GM18517 (cell line): ENCODE results near the gene MRPL18.
"Not testable (repeated sequence)": the region's sequence is repeated elsewhere in the genome, so short reads cannot be mapped to it uniquely, and the experiment has no call there.

Experiments
- ATAC-seq: cut with Tn5 transposase; IDR thresholded peaks from one replicate; pipeline ENCODE4 v1.9.1; 2021; ENCODE audit warnings: mild to moderate bottlenecking, moderate library complexity; ENCODE audit not compliant: unreplicated experiment

MRPL18 gene

DNA sequence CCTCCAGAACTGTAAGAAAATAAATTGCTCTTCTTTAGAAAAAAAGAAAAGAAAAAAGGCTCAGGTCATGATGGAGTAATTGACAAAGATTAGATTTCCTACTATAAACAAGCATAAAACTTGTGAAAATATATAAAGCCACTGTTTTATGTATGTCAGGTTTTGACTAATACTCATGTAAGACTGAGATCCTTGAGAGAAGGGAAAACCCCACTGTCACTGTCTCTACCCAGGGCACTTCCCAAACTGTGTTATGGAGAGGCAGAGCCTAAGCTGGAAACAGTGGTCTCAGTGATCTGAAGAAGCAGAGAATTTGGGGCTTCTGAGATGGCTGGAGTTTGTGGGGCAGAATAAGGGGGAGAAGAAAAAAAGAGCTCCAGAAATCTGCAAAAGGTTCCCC is 20.8 kb upstream of the MRPL18 start:
- no peak for ATAC-seq

DNA sequence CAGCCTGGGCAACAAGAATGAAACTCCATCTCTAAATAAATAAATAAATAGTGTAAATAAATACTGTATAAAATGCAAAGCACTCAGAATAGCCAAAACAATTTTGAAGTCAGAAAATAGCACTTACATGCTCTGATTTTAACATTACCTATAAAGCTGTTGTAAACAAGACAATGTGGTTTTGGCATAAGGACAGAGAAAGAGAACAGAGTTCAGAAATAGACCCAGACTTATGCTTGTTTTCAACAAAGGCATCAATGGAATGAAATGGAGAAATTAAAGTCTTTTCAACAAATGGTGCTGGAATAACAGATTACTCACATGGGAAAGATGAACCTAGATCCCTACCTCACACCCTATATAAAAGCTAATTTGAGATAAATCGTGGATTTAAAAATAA is 18.1 kb upstream of the MRPL18 start:
- ATAC-seq = no peak

GRCh38 chr6:159777240-159777904 is 12.9 kb upstream of the MRPL18 start:
- no peak for ATAC-seq

DNA sequence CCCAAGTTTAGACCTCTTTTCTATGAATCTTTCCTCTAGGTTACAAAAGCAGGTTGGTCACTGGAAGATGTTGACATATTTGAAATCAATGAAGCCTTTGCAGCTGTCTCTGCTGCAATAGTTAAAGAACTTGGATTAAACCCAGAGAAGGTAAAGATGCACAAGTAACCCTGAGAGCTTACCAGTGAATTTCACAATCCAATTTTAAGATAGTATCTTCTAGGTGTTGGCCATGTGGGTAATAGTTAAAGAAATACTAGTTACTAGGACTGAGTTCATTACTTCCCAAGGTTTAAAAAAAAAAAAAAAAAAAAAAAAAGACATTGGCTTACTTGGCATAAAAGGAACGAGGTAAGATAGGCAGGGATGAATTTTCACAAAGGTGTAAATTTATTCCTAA is 12.1 kb upstream of the MRPL18 start:
- ATAC-seq = no peak

GRCh38 chr6:159778542-159779103 is 11.6 kb upstream of the MRPL18 start:
- ATAC-seq = no peak

DNA sequence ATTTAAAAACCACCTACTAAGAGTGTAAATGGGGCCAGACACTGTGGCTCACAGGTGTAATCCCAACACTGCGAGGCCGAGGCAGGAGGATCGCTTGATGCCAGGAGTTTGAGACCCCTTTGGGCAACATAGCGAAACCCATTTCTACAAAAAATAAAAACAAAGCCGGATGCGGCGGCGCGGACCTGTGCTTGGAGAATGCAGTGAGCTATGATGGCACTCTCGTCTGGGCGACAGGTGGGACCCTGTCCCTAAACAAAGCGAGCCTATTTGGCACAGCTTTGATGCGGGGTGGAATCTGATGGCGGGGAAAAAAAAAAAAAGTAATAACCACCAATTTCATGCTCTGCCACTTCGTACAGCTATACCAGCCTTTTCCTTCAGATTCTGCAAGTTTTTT is 2.0 kb upstream of the MRPL18 start:
- no peak for ATAC-seq

- ATAC-seq = no peak
Measured at GRCh38 chr6:159788753-159789376, 1.4 kb upstream of the MRPL18 start.

DNA sequence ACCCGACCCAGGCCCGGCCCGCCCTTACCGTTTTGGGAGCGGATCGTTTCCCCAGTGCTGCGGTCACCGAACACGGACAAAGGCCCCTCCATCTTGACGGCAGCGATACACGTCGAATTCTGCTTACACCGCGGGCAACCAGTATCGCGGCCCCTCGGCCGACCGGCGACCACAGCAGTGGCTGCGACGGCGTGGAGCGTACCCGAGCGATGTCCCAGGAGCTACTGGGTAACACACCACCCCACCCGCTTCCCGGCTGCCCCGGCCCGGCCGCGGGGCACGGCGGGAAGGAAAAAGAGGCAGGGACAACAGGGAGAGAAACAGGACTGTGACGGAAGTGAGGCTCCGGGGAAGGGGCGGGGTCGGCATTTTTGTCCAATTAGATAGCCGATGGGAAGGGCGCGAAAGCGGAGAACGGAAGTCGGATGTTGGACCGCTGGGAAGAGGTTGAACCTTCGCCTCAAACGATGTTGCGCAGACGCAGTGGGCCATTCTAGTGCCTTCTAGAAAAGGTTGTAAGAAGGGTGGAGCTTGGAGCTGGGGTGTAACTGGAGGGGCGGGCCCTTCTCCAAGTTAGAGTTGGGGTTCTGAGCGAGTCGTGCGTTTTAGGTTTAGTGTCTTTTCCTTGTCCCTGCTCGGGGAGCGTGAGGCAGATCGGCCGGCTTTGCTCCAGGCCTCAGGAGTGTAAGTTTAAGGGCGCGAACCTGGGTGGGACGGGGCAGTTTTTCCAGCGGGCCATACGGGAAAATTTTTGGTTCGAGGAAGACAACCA is 704 bp upstream of the MRPL18 start, which contains the start of gene TCP1:
Gene TCP1 (minus strand): TSS at position 226 of the 772 bp plus-strand sequence. CDS start 134 bp downstream, at position 92.
- peak; percentile 79 for ATAC-seq

- ATAC-seq = no peak
Measured at GRCh38 chr6:159790956-159791598, 810 bp downstream of the MRPL18 start.

DNA sequence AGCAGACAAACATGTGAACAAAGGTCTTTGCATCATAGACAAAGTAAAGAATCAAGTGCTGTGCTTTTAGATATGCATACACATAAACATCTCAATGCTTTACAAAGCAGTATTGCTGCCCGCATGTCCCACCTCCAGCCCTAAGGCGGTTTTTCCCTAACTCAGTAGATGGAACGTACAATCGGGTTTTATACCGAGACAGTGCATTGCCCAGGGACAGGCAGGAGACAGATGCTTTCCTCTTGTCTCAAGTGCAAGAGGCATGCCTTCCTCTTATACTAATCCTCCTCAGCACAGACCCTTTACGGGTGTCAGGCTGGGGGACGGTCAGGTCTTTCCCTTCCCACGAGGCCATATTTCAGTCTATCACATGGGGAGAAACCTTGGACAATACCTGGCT is 4.7 kb downstream of the MRPL18 start:
- not testable (repeated sequence) for ATAC-seq

DNA sequence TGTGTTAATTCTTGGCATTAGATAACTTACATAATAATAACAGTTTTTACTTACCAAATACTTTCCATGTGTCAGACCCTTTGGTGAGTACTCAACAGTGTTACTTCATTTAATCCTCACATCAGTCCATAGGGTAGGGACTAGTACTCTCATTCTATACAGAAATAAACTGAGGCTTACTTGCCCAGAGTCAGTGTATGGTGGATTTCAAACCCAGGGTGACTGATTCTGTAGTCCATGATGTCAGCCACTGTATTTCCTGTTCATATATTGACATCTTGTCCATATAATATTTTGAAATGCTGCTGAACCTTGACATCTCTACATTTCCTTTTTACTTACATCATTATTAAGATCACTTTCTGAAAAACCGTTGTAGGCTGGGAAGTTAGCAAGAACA is 7.3 kb downstream of the MRPL18 start:
- no peak for ATAC-seq

- no peak for ATAC-seq
Measured at GRCh38 chr6:159800141-159800865, 10.0 kb downstream of the MRPL18 start, which contains the start of gene PNLDC1. PNLDC1 (plus strand) TSS chr6:159800276; CDS start chr6:159800308, 32 bp downstream.

DNA sequence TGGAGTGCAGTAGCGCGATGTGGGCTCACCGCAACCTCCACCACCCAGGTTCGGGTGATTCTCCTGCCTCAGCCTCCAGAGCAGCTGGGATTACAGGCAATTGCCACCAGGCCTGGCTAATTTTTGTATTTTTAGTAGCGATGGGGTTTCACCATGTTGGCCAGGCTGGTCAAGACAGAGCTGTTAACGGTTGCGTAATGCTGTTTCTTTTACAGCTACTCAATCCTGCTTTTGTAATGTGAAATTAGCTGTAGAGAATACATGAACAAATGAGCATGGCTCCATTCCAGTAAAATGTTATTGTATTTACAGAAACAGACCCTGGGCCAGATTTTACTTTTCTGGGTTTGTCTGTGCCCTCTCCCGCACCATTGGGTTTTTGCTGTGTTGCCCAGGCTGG is 11.7 kb downstream of the MRPL18 start:
- ATAC-seq = no peak

DNA sequence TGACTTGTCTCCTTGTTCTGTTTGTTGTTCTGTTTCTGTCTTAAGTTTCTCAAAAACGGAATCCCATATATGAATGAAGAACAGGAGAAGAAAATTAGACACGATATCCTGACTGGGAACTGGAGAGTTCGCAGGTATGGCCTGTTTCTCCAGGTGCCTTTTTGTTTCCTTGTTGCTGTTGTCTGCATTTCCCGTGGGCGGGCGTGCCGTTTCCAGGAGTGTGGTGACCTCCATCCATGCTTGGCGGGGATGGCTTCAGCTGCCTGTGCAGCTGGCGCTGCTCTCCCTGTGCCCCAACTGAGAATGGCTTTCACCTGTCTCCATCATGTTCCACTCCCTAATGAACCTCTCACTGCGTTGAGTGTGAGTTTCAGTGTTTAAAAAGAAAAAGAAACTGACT is 14.2 kb downstream of the MRPL18 start:
- no peak for ATAC-seq

DNA sequence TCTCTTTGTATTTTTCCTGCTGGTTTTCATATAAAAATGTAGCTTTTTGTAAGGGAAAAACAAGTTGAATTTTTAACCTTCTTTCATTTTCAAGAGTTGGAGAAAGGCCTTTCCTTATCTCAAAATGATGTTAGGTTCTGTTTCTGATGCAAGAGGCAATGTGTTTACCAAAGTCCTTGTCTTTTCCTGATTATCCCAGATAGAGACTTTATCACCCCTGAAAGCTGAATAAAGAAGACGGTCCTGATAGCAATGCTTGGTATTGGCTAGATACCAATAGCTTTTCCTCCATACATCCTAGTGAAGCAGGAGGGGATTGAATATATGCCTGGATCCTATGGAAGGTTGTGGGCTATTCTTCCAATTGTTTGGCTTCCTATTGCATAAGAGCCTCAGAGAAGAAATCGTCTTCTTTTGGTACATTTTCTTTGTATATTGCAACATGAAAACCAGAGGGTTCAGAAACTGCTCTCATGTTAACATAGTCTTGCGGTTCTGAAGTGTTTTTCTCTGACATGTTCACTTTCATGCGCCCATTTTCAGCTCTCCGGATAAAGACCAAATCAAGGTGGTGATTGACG is 15.3 kb downstream of the MRPL18 start:
- no peak for ATAC-seq

GRCh38 chr6:159806021-159806458 is 15.8 kb downstream of the MRPL18 start:
- ATAC-seq = no peak

DNA sequence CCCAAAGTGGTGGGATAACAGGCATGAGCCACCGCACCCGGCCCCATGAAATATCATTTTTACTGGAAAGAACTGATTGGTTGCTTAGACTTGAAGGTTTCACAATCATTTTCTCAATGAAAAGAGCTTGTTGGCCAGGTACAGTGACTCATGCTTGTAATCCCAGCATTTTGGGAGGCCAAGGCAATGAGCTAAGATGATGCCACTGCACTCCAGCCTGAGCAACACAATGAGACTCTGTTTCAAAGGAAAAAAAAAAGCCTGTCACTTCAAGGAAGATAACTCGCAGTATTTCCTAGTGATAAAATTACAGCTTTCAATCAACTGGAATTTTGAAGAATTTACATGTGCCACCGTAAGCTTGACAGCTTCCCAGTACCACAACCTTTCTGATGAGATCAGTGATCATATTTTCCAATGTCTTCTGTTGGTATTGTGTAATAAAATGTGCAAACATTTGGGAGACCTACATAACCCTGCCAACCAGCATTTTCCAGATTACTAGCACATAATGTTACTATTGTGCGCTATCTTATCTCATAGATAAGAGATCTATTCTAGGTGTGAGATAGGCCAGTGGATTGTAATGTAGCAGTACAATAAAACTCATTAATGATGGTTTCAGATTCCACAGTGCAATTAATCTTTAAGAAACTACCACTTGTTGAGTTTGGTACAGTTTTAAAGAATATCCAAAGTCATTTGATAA is 17.0 kb downstream of the MRPL18 start:
- ATAC-seq = no peak

GRCh38 chr6:159808647-159809046 is 18.4 kb downstream of the MRPL18 start:
- no peak for ATAC-seq

DNA sequence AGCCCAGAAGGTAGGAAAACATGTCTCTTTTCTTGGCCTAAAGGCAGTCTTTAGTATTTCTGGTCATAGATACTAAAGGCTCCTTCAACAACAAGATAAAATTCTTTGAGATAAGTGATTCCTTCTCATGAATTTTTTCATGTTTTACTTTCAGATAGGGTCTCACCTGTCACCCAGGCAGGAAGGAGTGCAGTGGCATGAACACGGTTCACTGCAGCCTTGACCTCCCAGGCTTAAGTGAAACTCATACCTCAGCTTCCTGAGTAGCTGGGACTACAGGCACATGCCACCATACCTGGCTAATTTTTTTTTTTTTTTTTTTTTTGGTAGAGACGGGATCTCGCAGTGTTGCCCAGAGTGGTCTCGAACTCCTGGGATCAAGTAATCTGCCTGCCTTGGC is 18.9 kb downstream of the MRPL18 start:
- ATAC-seq = no peak
